NCI-H2227 (cell line): ENCODE results near the gene MYO9B.
"Not testable (repeated sequence)": the region's sequence is repeated elsewhere in the genome, so short reads cannot be mapped to it uniquely, and the experiment has no call there.

Experiments
- DNase-seq: peaks from one replicate; lab custom pipeline; 2025; ENCODE audit not compliant: unreplicated experiment; lab: John Stamatoyannopoulos, UW

The MYO9B gene

DNA sequence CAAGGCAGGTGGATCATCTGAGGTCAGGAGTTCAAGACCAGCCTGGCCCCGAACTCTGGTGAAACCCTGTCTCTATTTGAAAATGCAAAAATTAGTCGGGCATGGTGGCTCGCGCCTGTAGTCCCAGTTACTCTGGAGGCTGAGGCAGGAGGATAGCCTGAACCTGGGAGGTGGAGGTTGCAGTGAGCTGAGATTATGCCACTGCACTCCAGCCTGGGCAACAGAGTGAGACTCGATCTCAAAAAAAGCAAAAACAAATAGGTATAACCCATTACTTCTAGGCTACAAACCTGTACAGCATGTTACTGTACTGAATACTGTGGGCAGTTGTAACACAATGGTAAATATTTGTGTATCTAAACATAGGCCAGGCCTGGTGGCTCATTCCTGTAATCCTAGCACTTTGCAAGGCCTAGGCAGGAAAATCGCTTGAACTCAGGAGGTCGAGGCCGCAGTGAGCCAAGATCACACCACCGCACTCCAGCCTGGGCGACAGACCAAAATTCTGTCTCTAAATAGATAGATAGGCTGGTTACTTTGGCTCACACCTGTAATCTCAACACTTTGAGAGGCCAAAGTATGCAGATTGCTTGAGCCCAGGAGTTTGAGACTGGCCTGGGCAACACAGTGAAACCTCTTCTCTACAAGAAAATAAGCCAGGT is 63.5 kb downstream of the MYO9B start:
- DNase-seq, result no peak

DNA sequence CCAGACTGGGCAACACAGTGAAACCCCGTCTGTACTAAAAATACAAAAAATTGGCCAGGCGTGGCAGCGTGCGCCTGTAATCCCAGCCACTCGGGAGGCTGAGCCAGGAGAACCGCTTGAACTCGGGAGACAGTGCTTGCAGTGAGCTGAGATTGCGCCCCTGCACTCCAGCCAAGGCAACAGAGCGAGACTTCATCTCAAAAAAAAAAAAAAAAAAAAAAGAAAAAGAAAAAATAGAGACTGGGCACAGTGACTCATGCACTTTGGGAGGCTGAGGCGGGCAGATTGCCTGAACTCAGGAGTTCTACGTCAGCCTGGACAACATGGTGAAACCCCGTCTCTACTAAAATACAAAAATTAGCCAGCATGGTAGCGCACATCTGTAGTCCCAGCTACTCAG is 69.2 kb downstream of the MYO9B start:
- not testable (repeated sequence) for DNase-seq

DNA sequence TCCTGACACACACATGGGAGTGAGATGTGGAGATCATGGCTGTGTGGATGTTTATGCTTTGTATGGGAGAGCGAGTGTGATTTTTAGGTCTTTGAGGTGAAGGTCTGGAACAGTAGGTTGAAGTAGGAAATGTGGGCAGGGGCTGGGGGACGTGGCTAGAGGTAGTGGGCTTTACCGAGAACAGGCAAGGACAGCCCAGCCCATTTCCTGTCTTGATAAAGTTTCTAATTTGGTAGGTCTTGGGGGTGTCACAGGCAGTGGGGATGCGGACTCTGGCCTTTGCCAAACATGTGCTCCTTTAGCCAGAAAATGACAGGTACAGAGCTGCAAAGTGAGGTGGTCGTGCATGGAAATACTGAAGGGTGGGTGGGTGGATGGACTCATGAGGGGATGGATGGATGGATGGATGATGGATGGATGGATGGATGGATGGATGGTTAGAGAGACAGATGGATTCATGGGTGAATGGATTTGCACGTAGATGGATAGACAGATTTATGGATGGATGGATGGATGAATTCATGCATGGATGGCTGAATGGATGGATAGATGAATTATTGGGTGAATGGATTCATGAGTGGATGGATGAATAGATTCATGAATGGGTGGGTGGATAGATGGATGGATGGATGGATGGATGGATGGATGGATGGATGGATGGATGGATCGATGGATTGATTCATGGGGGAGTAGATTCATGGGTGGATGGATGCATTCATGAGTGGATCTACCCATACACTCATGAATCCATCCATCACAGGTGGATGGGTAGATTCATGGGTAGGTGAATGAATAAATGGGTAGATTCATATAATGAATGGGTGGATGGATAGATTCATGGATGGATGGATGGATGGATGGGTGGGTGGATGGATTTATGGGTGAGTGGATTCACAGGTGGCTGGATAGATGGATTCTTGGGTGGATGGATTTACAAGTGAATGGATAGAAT is 70.2 kb downstream of the MYO9B start:
- DNase-seq, result no peak

DNA sequence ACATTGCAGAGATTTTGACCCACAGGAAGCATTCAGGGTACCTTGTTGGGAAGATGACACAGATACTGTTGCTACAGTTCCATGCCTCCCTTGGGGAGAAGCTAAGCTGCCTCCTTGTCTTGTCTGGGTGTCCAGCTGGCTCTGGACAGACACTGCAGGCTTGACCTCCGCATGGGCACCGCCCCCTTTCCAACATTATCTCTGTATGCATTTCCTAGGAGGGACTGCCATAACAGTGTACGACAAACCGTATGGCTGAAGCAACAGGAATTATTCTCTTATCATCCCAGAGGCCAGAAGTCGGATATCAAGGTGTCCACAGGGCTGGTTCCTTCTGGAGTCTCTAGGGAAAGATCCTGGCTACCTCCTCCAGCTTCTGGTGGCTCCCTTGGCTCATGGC is 72.6 kb downstream of the MYO9B start:
- DNase-seq, result no peak

DNA sequence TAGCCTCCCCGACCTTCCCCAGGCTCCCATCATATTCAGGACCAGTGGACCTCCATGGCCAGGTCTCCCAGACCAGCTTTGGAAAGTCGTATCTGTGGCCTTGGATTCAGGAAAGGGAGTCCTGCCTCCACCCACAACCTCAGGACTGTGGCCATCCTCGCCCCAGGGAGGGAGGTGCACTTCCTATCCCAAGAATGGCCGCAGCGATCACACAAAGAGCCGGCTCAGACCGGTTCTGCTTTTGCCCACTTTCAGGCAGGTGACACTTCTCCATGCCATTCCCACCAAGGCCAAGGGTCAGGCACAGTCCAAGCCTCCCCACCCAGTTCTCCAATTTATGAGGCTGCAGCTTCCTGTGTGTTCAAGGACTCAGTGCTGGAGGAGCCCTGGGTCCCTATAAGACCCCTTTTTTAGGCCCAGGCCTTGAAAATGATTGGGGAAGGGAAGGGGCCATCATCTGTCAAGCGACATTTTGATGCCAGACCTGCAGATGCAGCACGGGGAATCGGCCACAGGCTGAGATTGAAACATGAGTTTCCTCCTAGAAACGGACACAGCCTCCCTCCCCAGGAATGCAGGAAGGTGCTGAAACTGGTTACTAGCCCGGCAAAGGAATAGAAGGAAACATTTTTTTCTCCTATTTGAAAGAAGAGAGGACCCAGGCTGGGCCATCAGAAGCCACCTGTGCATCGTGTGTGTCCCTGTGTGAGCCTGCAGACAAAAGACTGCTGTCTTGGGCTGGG is 74.0 kb downstream of the MYO9B start:
- no peak for DNase-seq

DNA sequence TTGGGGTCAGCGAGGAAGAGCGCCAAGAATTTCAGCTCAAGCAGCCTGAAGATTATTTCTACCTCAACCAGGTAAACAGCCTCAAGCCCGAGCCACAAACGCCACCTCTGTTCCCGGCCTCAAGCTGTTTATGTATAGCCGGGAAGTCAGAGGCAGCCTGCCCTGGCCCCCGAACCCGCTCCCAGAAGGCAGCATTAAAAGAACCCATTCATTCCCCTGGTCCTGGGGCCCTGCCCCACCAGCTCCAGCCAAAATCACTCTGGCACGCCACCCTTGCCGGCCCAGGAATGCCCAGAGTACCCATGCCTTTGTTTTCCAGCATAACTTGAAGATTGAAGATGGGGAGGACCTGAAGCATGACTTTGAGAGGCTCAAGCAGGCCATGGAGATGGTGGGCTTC is 78.4 kb downstream of the MYO9B start:
- no peak for DNase-seq

DNA sequence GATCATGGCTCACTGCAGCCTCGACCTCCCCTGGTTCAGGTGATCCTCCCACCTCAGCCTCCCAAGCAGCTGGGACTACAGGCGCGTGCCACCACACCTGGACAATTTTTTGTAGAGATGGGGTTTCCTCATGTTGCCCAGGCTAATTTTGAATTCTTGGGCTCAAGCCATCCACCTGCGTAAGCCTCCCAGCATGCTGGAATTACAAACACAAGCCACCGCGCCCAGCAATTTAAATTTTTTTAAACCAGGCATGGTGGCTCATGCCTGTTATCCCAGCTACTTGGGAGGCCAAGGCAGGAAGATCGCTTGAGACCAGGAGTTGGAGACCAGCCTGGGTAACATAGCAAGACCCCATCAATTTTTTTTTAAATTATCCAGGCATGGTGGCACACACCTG is 79.7 kb downstream of the MYO9B start:
- no peak for DNase-seq

DNA sequence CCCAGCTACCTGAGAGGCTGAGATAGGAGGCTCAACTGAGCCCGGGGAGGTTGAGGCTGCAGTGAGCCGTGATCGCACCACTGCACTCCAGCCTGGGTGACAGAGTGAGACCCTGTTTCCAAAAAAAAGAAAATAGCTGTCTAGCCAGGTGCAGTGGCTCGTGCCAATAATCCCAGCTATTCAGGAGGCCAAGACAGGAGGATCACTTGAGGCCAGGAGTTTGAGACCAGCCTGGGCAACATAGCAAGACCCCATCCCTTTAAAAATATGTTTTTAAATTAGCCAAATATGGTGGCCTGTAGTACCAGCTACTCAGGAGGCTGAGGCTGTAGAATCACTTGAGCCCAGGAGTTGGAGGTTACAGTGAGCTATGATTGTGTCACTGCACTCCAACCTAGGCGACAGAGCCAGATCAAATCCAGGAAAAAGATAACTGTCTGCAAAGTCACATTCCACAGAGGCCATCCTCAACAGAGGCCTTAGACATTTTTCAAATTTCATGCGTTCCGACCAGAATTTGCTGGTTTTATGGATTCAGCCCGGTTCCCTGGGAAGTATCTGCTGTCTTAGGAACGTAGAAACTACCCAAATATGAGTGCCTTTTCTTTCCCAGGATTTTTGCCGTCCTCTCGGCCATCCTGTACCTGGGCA is 80.8 kb downstream of the MYO9B start:
- DNase-seq, result no peak

DNA sequence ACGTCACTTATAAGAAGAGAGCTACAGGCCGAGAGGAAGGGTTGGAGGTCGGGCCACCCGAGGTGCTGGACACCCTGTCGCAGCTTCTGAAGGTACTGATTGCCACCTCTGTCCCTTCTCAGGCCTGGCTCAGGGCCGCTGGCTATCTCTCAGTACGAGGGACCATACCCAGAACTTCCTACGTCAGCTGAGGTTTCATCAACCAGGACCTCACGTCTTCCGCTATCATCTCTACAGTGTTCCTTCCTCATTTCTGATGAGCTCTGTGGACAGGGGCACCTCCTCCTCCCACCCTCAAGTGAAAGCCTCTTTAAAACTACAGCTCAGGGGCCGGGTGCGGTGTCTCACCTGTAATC is 81.3 kb downstream of the MYO9B start:
- DNase-seq, result no peak

DNA sequence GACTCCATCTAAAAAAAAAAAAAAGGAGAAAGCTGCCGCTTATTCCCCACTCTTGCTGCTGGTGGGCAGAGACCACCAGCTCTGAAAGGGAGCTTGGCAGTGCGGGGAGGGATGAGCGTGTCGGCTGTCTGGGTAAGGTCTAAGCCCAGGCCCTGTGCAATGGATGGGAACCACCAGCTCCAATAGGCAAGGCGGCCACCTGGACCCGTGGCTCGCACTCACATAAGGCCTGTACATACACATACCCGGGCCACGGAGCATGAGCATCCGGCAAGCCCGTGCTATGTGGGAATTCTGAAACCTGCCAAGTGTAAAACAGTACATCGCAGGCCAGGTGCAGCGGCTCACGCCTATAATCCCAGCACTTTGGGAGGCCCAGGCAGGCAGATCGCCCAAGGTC is 83.0 kb downstream of the MYO9B start:
- no peak for DNase-seq

DNA sequence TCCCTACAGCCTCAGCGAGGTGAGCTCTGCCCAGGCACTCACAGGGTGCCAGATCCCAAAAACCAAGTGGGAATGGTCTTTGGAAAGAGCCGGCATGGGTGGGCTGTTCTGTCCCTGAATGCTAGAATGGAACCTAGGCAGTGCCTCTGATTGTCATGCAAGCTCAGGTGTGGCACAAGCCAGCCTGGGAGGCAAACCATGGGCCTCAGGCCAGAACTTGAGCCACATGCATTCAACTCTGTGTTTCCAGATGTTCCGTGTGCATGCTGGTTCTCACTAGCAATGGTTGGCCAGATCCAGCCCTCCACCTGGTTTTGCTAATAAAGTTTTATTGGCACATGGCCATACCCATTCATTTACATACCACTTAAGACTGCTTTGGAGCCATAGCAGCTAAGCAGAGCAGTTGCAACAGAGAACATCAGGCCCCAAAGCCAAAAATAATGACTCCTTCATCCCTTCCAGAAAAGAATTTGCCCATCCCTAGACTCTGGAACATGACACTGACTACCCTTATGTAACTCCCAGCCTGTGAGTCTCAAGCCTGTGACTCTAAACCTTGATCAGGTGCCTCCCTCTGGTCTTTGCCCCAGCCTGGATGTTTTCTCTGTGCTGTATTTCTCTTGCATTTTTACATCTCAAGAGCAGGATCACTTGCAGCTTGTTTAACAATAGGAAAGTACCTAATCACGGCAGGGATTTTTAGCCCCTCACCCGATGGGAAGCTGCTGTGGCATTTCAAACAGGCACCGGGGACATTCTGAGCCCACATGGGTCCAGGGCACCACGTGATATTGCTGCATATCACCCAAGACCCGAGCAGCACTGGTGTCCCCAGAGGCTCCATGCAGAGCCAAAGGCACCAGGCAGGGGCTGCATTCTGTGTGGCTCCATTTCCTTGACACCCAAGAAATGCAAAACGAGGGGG is 84.2 kb downstream of the MYO9B start:
- DNase-seq, result no peak

DNA sequence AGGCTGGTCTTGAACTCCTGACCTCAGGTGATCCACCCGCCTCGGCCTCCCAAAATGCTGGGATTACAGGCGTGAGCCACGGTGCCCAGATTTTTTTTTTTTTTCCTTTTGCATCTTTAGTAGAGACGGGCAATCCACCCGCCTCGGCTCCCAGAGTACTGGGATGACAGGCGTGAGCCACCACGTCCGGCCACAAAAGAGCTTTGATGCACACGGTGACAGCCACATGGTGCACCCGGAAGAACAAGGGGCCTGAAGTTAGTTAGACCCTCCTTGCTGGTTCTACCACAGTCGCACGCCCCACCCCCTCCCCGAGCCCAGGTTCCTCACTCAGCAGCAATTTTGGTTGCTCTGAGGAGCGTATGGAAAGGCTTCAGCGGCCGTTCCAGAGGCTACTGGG is 85.3 kb downstream of the MYO9B start:
- DNase-seq, result no peak

DNA sequence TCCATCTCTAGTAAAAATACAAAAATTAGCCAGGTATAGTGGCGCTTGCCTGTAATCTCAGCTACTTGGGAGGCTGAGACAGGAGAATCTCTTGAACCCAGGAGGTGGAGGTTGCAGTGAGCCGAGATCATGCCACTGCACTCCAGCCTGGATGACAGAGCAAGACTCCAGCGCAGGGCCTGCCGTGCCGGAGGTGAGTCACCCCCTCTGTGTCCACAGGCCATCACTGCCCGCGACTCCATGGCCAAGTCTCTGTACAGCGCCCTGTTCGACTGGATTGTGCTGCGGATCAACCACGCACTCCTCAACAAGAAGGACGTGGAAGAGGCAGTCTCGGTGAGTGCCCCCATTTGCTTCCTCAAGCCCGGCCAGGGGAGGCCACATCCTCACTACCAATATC is 86.6 kb downstream of the MYO9B start:
- DNase-seq, result not testable (repeated sequence)

DNA sequence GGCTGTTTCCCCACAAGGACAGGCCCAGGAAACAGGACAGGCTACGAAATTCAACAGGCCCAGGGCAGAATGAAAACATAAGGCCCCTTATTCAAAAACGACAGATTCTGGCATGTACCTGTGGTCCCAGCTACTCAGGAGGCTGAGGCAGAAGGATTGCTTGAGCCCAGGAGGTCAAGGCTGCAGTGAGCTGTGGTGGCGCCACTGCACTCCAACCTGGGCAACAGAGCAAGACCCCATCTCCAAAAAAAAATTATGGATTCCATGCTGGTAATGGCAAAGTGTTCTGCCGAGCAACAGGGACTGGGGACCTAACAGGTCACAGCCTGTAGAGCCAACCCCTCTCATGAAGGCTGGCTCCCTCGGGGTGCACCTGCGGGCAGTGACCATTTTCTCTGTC is 87.0 kb downstream of the MYO9B start:
- no peak for DNase-seq

DNA sequence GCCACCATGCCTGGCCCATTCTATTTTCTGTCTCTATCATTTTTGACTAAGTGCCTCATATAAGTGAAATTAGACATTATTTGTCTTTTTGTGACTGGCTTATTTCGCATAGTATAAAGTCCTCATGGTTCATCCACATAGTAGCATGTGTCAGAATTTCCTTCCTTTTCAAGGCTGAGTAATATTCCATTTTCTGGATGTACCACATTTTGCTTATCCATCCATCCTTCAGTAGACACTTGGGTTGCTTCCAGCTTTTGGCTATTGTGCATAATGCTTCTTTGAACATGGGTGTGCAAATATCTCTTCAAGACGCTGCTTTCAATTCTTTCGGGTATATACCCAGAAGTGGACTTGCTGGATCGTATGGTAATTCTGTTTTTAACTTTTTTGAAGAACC is 88.1 kb downstream of the MYO9B start:
- DNase-seq, result no peak

DNA sequence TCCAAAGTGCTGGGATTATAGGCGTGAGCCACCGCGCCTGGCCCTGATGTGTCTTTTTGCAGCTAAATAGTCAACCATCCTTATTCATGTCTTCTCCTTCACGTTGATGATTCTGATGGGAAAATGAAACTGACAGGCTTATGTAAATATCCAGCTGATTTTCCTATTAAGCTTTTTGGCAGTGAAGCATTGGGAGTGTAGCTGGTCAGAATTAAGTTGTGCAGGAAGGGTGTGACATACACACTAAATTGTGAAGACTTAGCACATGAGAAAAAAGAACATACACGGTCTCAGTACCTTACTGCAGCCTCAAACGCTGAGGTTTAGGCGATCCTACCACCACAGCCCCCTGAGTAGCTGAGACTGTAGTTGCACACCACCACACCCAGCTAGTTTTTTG is 89.1 kb downstream of the MYO9B start:
- DNase-seq, result no peak

DNA sequence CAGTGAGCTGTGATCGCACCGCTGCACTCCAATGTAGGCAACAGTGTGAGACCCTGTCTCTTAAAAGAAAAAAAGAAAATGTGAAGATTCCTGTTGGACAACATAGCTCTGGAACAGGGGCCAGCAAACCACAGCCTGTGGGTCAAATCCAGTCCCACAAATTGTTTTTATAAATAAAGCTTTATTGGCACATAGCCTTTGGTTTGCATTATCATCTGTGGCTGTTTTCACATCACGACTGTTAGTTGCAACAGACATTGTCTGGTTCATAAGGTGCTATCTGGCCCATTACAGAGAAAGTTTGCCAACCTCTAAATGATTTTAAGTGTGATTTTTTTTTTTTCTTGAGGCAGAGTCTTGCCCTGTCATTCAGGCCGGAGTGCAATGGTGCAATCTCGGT is 90.1 kb downstream of the MYO9B start:
- no peak for DNase-seq

DNA sequence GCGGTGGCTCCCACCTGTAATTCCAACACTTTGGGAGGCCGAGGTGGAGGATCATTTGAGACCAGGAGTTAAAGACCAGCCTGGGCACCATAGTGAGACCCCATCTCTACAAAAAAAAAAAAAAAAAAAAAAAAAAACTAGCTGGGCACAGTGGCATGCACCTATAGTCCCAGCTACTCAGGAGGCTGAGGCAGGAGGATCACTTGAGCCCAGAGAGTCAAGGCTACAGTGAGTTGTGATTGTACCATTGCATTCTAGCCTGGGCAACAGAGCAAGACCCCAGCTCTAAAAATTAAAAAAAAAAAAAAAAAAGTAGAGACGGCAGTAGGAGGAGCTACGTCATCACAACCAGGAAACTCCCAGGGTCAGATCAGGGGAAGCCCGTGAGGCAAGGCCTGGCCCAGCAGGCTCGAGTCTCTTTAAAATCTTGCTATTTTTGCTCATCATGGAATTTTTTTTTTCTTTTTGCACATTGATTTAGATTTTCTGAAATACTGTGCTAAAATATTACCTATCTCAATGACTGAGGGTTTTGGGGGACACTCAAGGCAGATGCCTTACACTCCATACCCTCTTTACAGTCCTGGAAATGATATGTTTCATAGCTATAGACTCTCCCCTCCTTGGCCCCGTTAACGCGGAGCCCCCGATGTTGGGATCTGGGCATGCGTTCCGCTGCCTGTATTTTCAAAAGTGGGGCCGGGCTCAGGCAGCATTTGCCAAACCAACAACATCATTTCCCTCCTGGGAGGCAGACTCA is 95.1 kb downstream of the MYO9B start:
- no peak for DNase-seq

DNA sequence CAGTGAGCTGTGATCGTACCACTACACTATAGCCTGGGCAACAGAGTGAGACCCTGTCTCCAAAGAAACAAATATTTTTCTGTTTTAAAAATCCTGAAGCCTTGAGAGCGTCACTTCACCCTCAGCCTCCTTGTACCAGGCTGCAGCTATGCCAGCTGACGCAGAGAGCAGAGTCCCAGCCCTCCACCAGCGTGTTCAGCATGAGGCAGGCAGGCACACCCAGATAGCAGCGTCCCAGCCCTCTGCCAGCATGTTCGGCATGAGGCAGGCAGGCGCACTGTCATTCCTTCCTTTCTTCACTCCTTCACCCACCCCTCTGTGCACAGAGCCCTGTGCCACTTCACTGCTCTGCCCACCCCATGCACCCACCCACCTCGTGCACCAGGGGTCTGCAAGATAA is 96.3 kb downstream of the MYO9B start:
- DNase-seq, result no peak
